Measurements from ENCODE around the gene CERS4.
"Not testable (repeated sequence)": the region's sequence is repeated elsewhere in the genome, so short reads cannot be mapped to it uniquely, and the experiment has no call there.

CERS4 gene

DNA sequence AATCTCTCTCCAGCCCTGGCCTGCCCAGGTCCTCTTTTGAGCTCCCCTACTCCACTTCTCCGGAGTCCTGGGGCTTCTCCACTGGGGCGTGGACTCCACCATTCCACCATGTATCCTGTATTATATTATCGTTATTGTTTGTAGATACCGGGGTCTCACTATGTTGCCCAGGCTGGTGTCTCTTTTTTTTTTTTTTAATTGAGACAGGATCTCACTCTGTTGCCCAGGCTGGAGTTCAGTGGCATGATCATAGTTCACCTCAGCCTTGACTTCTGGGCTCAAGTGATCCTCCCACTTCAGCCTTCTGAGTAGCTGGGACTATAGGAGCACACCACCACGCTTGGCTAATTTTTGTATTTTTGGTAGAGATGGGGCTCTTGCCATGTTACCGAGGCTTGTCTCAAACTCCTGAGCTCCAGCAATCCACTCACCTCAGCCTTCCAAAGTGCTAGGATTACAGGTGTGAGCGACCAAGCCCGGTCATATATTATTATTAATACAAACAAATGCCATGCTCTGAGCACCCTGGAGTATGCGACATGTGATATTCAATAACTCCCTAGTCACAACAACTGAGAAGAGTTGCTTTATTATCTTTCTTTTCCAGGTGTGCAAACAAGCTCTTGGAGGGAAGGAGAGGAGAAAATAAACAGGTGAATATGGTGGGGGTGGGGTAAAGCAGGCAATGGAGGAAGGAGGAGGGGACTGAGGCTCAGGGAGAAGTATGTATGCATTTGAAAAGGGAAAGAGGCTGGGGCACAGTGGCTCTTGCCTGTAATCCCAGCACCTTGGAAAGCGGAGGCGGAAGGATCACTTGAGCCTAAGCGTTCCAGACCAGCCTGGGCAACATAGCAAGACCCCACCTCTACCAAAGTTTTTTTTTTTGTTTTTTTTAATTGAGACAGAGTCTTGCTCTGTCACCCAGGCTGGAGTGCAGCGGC, 2.8 kb upstream of the CERS4 start:
- Histone ChIP-seq H3K9ac (ENCODE audit: low read depth, low read length) (no peak overlapping the region), H3K4me1 (ENCODE audit: insufficient read depth, low read length) (no peaks in the 10 kb centered on the region), H3K4me3 (ENCODE audit: low read depth in 1 of 2, low read length in 2 of 2) (no peak overlapping the region), H4K20me1 (ENCODE audit: insufficient read depth, low read length) (0 out of 2 replicates have a peak, but pooled peaks cover 3% of the 10 kb centered on the region), H3K9me3 (ENCODE audit: insufficient read depth, low read length, severe bottlenecking) (no peaks in the 10 kb centered on the region), H3K4me2 (ENCODE audit: insufficient read depth, low read length) (no peak overlapping the region), H3K27me3 (ENCODE audit: insufficient read depth, low read length, poor library complexity) (no peaks in the 10 kb centered on the region), H3K27ac (ENCODE audit: low read length) (no peak overlapping the region), H3K36me3 (ENCODE audit: insufficient read depth, low read length) (no peaks in the 10 kb centered on the region), H3K79me2 (ENCODE audit: insufficient read depth, low read length) (no peaks in the 10 kb centered on the region), H2AFZ (ENCODE audit: low read depth, low read length) (no peak overlapping the region)
- ATAC-seq (ENCODE audit: insufficient read depth, low read depth) (no peak), DNase-seq (no peak)
- no peak for TF ChIP-seq EZH2 (IDR thresholded peaks at IDR 0.05; ENCODE audit: borderline replicate concordance, low read depth, low read length, severe bottlenecking)
- TF ChIP-seq, protein P1, sequence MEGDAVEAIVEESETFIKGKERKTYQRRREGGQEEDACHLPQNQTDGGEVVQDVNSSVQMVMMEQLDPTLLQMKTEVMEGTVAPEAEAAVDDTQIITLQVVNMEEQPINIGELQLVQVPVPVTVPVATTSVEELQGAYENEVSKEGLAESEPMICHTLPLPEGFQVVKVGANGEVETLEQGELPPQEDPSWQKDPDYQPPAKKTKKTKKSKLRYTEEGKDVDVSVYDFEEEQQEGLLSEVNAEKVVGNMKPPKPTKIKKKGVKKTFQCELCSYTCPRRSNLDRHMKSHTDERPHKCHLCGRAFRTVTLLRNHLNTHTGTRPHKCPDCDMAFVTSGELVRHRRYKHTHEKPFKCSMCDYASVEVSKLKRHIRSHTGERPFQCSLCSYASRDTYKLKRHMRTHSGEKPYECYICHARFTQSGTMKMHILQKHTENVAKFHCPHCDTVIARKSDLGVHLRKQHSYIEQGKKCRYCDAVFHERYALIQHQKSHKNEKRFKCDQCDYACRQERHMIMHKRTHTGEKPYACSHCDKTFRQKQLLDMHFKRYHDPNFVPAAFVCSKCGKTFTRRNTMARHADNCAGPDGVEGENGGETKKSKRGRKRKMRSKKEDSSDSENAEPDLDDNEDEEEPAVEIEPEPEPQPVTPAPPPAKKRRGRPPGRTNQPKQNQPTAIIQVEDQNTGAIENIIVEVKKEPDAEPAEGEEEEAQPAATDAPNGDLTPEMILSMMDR (IDR thresholded peaks at IDR 0.05; ENCODE audit: borderline replicate concordance, extremely low read depth, low read length, poor library complexity, severe bottlenecking), result no peak

DNA sequence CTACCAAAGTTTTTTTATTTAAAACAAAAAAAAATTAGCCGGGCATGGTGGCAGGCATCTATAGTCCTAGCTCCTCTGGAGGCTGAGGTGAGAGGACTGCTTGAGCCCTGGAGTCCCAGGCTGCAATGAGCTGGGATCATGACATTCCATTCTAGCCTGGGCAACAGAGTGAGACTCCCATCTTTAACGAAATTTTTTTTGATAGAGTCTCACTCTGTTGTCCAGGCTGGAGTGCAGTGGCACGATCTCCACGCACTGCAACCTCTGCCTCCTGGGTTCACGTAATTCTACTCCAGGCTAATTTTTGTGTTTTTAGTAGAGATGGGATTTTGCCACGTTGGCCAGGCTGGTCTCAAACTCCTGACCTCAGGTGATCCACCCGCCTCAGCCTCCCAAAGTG, 1.8 kb upstream of the CERS4 start:
- not testable (repeated sequence) for H3K27ac ChIP-seq (ENCODE audit: low read length); H2AFZ ChIP-seq (ENCODE audit: low read depth, low read length); H4K20me1 ChIP-seq (ENCODE audit: insufficient read depth, low read length); H3K27me3 ChIP-seq (ENCODE audit: insufficient read depth, low read length, poor library complexity); DNase-seq; H3K9me3 ChIP-seq (ENCODE audit: insufficient read depth, low read length, severe bottlenecking); H3K4me2 ChIP-seq (ENCODE audit: insufficient read depth, low read length); H3K4me3 ChIP-seq (ENCODE audit: low read depth in 1 of 2, low read length in 2 of 2); H3K4me1 ChIP-seq (ENCODE audit: insufficient read depth, low read length); H3K9ac ChIP-seq (ENCODE audit: low read depth, low read length); H3K36me3 ChIP-seq (ENCODE audit: insufficient read depth, low read length); ATAC-seq (ENCODE audit: insufficient read depth, low read depth); H3K79me2 ChIP-seq (ENCODE audit: insufficient read depth, low read length)

DNA sequence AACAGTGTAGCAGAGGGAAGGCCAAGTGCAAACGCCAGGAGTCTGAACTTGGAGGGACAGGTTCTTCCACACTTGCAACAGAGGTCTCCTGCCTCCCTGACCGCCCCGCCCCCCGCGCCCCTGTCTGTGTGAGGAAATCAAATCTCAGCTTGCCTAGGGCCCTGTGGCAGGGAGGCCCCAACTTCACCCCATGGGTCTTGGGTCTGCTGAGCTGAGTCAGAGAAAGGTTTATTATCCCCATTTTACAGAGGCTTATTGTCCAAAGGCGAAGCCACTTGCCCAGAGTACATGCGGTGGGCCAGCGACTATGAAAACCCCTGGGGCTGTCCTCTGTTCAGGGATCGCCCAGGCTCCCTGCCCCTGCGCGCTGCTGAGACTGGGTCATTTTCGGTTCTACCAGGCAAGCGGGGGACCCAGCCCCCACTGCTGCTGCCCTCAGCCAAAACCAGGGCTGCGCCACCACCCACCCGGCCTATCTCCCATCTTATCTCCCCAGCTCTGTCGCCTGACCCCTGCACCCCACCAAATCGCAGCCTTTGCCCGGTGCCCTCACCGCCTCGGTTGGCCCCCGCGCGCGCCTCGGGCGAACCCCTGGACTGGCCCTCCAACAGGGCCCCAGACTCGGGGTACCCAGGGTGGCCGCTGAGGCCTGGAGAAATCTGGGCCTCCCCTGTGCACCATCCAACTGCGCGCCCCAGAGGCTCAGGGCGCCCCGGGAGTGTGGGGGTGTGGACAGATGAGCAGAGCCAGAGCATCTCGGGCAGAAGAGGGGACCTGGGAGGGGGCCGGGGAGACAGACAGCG, 850 bp upstream of the CERS4 start:
- Histone ChIP-seq H3K9me3 (ENCODE audit: insufficient read depth, low read length, severe bottlenecking) (no peaks in the 10 kb centered on the region), H3K27ac (ENCODE audit: low read length) (no peak overlapping the region), H3K9ac (ENCODE audit: low read depth, low read length) (no peak overlapping the region), H3K4me3 (ENCODE audit: low read depth in 1 of 2, low read length in 2 of 2) (no peak overlapping the region), H3K4me2 (ENCODE audit: insufficient read depth, low read length) (no peak overlapping the region), H3K79me2 (ENCODE audit: insufficient read depth, low read length) (no peaks in the 10 kb centered on the region), H3K4me1 (ENCODE audit: insufficient read depth, low read length) (no peaks in the 10 kb centered on the region), H2AFZ (ENCODE audit: low read depth, low read length) (no peak overlapping the region), H3K27me3 (ENCODE audit: insufficient read depth, low read length, poor library complexity) (no peaks in the 10 kb centered on the region), H3K36me3 (ENCODE audit: insufficient read depth, low read length) (no peaks in the 10 kb centered on the region), H4K20me1 (ENCODE audit: insufficient read depth, low read length) (0 out of 2 replicates have a peak, but pooled peaks cover 3% of the 10 kb centered on the region)
- no peak for ATAC-seq (ENCODE audit: insufficient read depth, low read depth)
- no peak for TF ChIP-seq EZH2 (IDR thresholded peaks at IDR 0.05; ENCODE audit: borderline replicate concordance, low read depth, low read length, severe bottlenecking)
- TF ChIP-seq, protein P1 (IDR thresholded peaks at IDR 0.05; ENCODE audit: borderline replicate concordance, extremely low read depth, low read length, poor library complexity, severe bottlenecking), result no peak
- DNase-seq, result no peak

All from DND-41 (cell line).